ENCODE data around the gene PLCG2.

- TF ChIP-seq EZH2 (IDR thresholded peaks at IDR 0.05; ENCODE audit: low read length, unreplicated experiment) (no peak), CTCF (conservative IDR thresholded peaks at IDR 0.05; ENCODE audit: low read depth, low read length) (no peak)
Observed at GRCh38 chr16:81908466-81909262, 129.6 kb downstream of the PLCG2 start.
